Upper lobe of left lung (tissue), 6 donors: ENCODE measurements around the gene SLC19A1. TPM values are rescaled to one million over a fixed set of nuclear protein-coding genes. Genes with fewer than 3 reads are reported as not detected.

Experiments
- ATAC-seq, 2 donors: fragments of 200-7000 bp; cut with Tn5 transposase; one replicate each; pipeline ENCODE4 v1.9.1; 2022; ENCODE audit warnings: mild to moderate bottlenecking in 2 of 2, moderate library complexity in 2 of 2; ENCODE audit not compliant: low FRiP score in 2 of 2
- DNase-seq, 2 donors: peaks; one replicate each; pipeline ENCODE4 v3.0.0-alpha.2; 2019 to 2020
- H3K27ac ChIP-seq, 4 donors: fragments of 200-600 bp; sonication (generic); one replicate each; pipeline ENCODE4 v1.5.1; 2016 to 2019
- H3K27me3 ChIP-seq, 4 donors: fragments of 200-600 bp; sonication (generic); one replicate each; pipeline ENCODE4 v1.5.1; 2017 to 2019
- H3K36me3 ChIP-seq, 4 donors: fragments of 200-600 bp; sonication (generic); one replicate each; pipeline ENCODE4 v1.5.1; 2016 to 2019
- H3K4me1 ChIP-seq, 4 donors: fragments of 200-600 bp; sonication (generic); one replicate each; pipeline ENCODE4 v1.5.1; 2018 to 2019
- H3K4me3 ChIP-seq, 4 donors: fragments of 200-600 bp; sonication (generic); one replicate each; pipeline ENCODE4 v1.5.1; 2017 to 2019; ENCODE audit warnings: mild to moderate bottlenecking in 2 of 4, moderate library complexity in 1 of 4
- H3K9me3 ChIP-seq, 4 donors: fragments of 200-600 bp; sonication (generic); one replicate each; pipeline ENCODE4 v1.5.1; 2018 to 2019
- CTCF ChIP-seq, 6 experiments: fragments of 450-650 bp in 4 of 6; fragments of 200-600 bp in 2 of 6; sonication (generic) in 2 of 6; IDR thresholded peaks; one replicate each; pipeline ENCODE4 v1.5.1; 2016 to 2019; ENCODE audit warnings: antibody characterized with exemption in 6 of 6
- EP300 ChIP-seq, 4 donors: sonication (generic); formaldehyde crosslinking; IDR thresholded peaks; one replicate each; pipeline ENCODE4 v1.5.1; 2017; ENCODE audit warnings: antibody characterized with exemption in 4 of 4, control low read depth in 2 of 4
- POLR2A ChIP-seq, 4 donors: fragments of 450-650 bp; IDR thresholded peaks; one replicate each; pipeline ENCODE4 v1.5.1; 2016 to 2017; ENCODE audit warnings: antibody characterized with exemption in 4 of 4, mild to moderate bottlenecking in 2 of 4
- POLR2AphosphoS5 ChIP-seq, 2 donors: sonication (generic); formaldehyde crosslinking; IDR thresholded peaks; one replicate each; pipeline ENCODE4 v1.5.1; 2017; ENCODE audit warnings: antibody characterized with exemption in 2 of 2
- WGBS, 2 donors: methylation state at CpG; one replicate each; pipeline ENCODE4 v1.1.5; 2017 to 2018; 5-methylcytosine and 5-hydroxymethylcytosine counted together
- total RNA-seq, 6 donors: library from RNA; depleted of rRNA in 4 of 6; stranded (reverse); fragments of >200 nt in 4 of 6; gene quantifications; one replicate each; pipeline versions ENCODE4 v1.1.0 to v1.2.1, GENCODE V29; 2016 to 2021
- donor health status: DM: no; HTN: no; CAD: no; lungs with moderate emphysema.
- donor health status: DM: no; HTN: yes; CAD: no; lungs with severe emphysema.

Gene SLC19A1
- total RNA-seq, 6 donors from 2014 or later, result 36.4 to 75.6 (median 49.9) TPM

GRCh38 chr21:45460611-45461368, 81.5 kb downstream of the SLC19A1 start:
- TF ChIP-seq POLR2A (IDR thresholded peaks at IDR 0.05) (no peak), CTCF (IDR thresholded peaks at IDR 0.05) (no peak), EP300 (IDR thresholded peaks at IDR 0.05) (no peak), POLR2AphosphoS5 (IDR thresholded peaks at IDR 0.05) (no peak)
- WGBS, 2 donors, result 75 to 81% methylated on average over 9 of the region's 9 CpGs
- no peaks in the 10 kb centered on the region for H3K27me3 ChIP-seq
- H3K27ac ChIP-seq, result no peak overlapping the region
- peaks cover 0 to 14% (median 4%) of the 10 kb centered on the region in 4 donors for H3K9me3 ChIP-seq
- DNase-seq, result no peak
- H3K36me3 ChIP-seq, result peaks cover 0 to 4% (median 0%) of the 10 kb centered on the region in 4 donors
- peaks cover 0 to 4% (median 0%) of the 10 kb centered on the region in 4 donors for H3K4me1 ChIP-seq
- ATAC-seq, result no peak
- no peak overlapping the region for H3K4me3 ChIP-seq

GRCh38 chr21:45460011-45460565, 82.2 kb downstream of the SLC19A1 start:
- peaks cover 0 to 4% (median 0%) of the 10 kb centered on the region in 4 donors for H3K36me3 ChIP-seq
- DNase-seq (peak in 1 of 2 donors; percentile 64), ATAC-seq (no peak)
- TF ChIP-seq POLR2A (IDR thresholded peaks at IDR 0.05) (no peak), EP300 (IDR thresholded peaks at IDR 0.05) (no peak), POLR2AphosphoS5 (IDR thresholded peaks at IDR 0.05) (no peak), CTCF (IDR thresholded peaks at IDR 0.05) (no peak)
- WGBS, 2 donors, result 81 to 94% methylated on average over 6 to 23 of the region's 23 CpGs
- H3K9me3 ChIP-seq, result peaks cover 0 to 14% (median 4%) of the 10 kb centered on the region in 4 donors
- H3K4me1 ChIP-seq, result peaks cover under 1 to 11% (median 2%) of the 10 kb centered on the region in 4 donors
- no peaks in the 10 kb centered on the region for H3K27me3 ChIP-seq
- H3K4me3 ChIP-seq, result no peak overlapping the region
- H3K27ac ChIP-seq, result no peak overlapping the region

GRCh38 chr21:45459171-45460010, 82.8 kb downstream of the SLC19A1 start:
- no peak overlapping the region for H3K27ac ChIP-seq
- peak in 1 of 2 donors; percentile 73 for DNase-seq
- WGBS, 2 donors, result 90 to 91% methylated on average over 9 to 18 of the region's 23 CpGs
- H3K36me3 ChIP-seq, result peaks cover 0 to 4% (median 0%) of the 10 kb centered on the region in 4 donors
- H3K4me1 ChIP-seq, result peaks cover 6 to 18% (median 8%) of the 10 kb centered on the region in 4 donors
- TF ChIP-seq CTCF (IDR thresholded peaks at IDR 0.05), result no peak
- TF ChIP-seq EP300 (IDR thresholded peaks at IDR 0.05), result no peak
- TF ChIP-seq POLR2AphosphoS5 (IDR thresholded peaks at IDR 0.05), result no peak
- no peak for TF ChIP-seq POLR2A (IDR thresholded peaks at IDR 0.05)
- peaks cover 0 to 14% (median 4%) of the 10 kb centered on the region in 4 donors for H3K9me3 ChIP-seq
- ATAC-seq, result no peak
- H3K27me3 ChIP-seq, result no peaks in the 10 kb centered on the region
- H3K4me3 ChIP-seq, result no peak overlapping the region

GRCh38 chr21:45458281-45459170, 83.7 kb downstream of the SLC19A1 start:
- Histone ChIP-seq H3K9me3 (peaks cover 0 to 14% (median 4%) of the 10 kb centered on the region in 4 donors), H3K27ac (no peak overlapping the region), H3K4me1 (peaks cover 6 to 26% (median 11%) of the 10 kb centered on the region in 4 donors), H3K27me3 (no peaks in the 10 kb centered on the region), H3K36me3 (peaks cover 0 to 4% (median 0%) of the 10 kb centered on the region in 4 donors), H3K4me3 (no peak overlapping the region)
- ATAC-seq, result no peak
- WGBS, 2 donors, result 86 to 93% methylated on average over 8 to 20 of the region's 30 CpGs
- peak in 1 of 2 donors; percentile 75 for DNase-seq
- no peak for TF ChIP-seq EP300 (IDR thresholded peaks at IDR 0.05)
- no peak for TF ChIP-seq CTCF (IDR thresholded peaks at IDR 0.05)
- TF ChIP-seq POLR2A (IDR thresholded peaks at IDR 0.05), result no peak
- TF ChIP-seq POLR2AphosphoS5 (IDR thresholded peaks at IDR 0.05), result no peak
